ENCODE data around the gene PDCD1. TPM values are rescaled to one million over a fixed set of nuclear protein-coding genes. Genes with fewer than 3 reads are reported as not detected.

PDCD1 gene
- total and polyA plus RNA-seq, 2 of the 8 experiments (the other 6 are each of a cell fraction or from before 2014, with no cell fraction given), result 0.48 to 1.1 TPM

GRCh38 chr2:241848761-241849615 is 9.7 kb downstream of the PDCD1 start:
- FAIRE-seq, result no peak
- ChIA-PET CTCF (ENCODE audit: partially characterized antibody) (interaction anchor here (0.6 kb wide), 1 partner anchor 30 kb away, joined by 3 read pairs; no protein-coding TSS in a partner anchor), POLR2A (ENCODE audit: partially characterized antibody) (interaction anchor here (0.9 kb wide), 1 partner anchor 147 kb away, joined by 3 read pairs; the partner anchor contains the start of gene ING5)
- H3K36me3 ChIP-seq (ENCODE audit: control insufficient read depth in 2 of 4, insufficient read depth in 4 of 4, low read length in 3 of 4), result no peaks in the 10 kb centered on the region
- no peak overlapping the region for H3K4me2 ChIP-seq (ENCODE audit: insufficient read depth in 1 of 2, low read depth in 2 of 2, low read length in 2 of 2)
- no peak overlapping the region for H2BK20ac ChIP-seq (ENCODE audit: low read length)
- no peak overlapping the region for H2BK12ac ChIP-seq (ENCODE audit: low read depth, low read length)
- no peak overlapping the region for H3K4ac ChIP-seq (replicated peaks; ENCODE audit: insufficient read length, low read depth, low read length)
- peaks cover 0 to 11% (median 8%) of the 10 kb centered on the region in 4 experiments; a peak in 4 of 7 replicates for H3K27me3 ChIP-seq (replicated peaks in 1 of 4; ENCODE audit: control insufficient read depth in 3 of 4, extremely low read depth in 1 of 4, insufficient read depth in 3 of 4, low read length in 3 of 4)
- 92% methylated on average over 36 of the region's 39 CpGs; no CpG with 5 or more reads in 1 of the 2 experiments for WGBS, 2 experiments (ENCODE audit: extremely low coverage in 1 of 2, insufficient coverage in 1 of 2, insufficient read length in 1 of 2, insufficient replicate concordance in 2 of 2, low coverage in 1 of 2, low lambda C conversion rate in 2 of 2, missing lambda C conversion rate in 1 of 2)
- no peak for DNase-seq (ENCODE audit: low read depth in 1 of 2, low spot score in 2 of 2)
- H3K18ac ChIP-seq (ENCODE audit: extremely low read depth, low read length), result no peak overlapping the region
- H3K27ac ChIP-seq (ENCODE audit: low read depth, low read length), result no peak overlapping the region
- H2BK15ac ChIP-seq (ENCODE audit: low read length), result no peak overlapping the region
- H2BK120ac ChIP-seq (replicated peaks; ENCODE audit: low read depth, low read length), result no peak overlapping the region
- no peak overlapping the region for H2AK5ac ChIP-seq (ENCODE audit: low read depth, low read length)
- H3K4me1 ChIP-seq (replicated peaks in 1 of 4; ENCODE audit: control insufficient read depth in 3 of 4, insufficient read depth in 4 of 4, low read length in 3 of 4), result no peaks in the 10 kb centered on the region; a peak in 1 of 7 replicates
- H3K14ac ChIP-seq (ENCODE audit: insufficient read length), result no peak overlapping the region
- H3K9ac ChIP-seq (replicated peaks in 1 of 4; ENCODE audit: extremely low read depth in 1 of 4, low read depth in 3 of 4, low read length in 3 of 4), result no peak overlapping the region
- H3K56ac ChIP-seq (replicated peaks; ENCODE audit: insufficient read length, low read depth, low read length), result no peak overlapping the region
- no peak overlapping the region for H4K91ac ChIP-seq (replicated peaks; ENCODE audit: insufficient read length, low read length)
- H3K79me1 ChIP-seq (ENCODE audit: low read depth, low read length), result no peaks in the 10 kb centered on the region
- H3K9me3 ChIP-seq (ENCODE audit: insufficient read depth in 2 of 2, low read depth in 1 of 2, low read length in 1 of 2), result no peaks in the 10 kb centered on the region
- H2BK5ac ChIP-seq (ENCODE audit: low read depth, low read length), result no peak overlapping the region
- no peaks in the 10 kb centered on the region for H4K20me1 ChIP-seq (replicated peaks in 1 of 2; ENCODE audit: control insufficient read depth in 1 of 2, insufficient read depth in 2 of 2, low read length in 2 of 2)
- H2AFZ ChIP-seq (ENCODE audit: low read length), result no peak overlapping the region
- H3K23ac ChIP-seq (ENCODE audit: insufficient read length), result no peak overlapping the region
- no peak overlapping the region for H4K8ac ChIP-seq (ENCODE audit: extremely low read depth, insufficient read depth, low read length)
- H3K79me2 ChIP-seq (ENCODE audit: control insufficient read depth in 1 of 2, insufficient read depth in 2 of 2, low read length in 2 of 2), result no peaks in the 10 kb centered on the region
- H3K4me3 ChIP-seq (ENCODE audit: extremely low read depth in 1 of 4, insufficient read depth in 2 of 4, low read depth in 3 of 4, low read length in 4 of 4), result no peak overlapping the region
- no peak overlapping the region for H4K5ac ChIP-seq (ENCODE audit: insufficient read length, low read depth, low read length)
- no peaks in the 10 kb centered on the region; the same call in 1 of the 2 replicates for H3K23me2 ChIP-seq (ENCODE audit: low read depth, low read length)
- TF ChIP-seq ZNF274 (IDR thresholded peaks at IDR 0.05; ENCODE audit: borderline replicate concordance, extremely low read depth, low read length), result no peak
- TF ChIP-seq PHF8 (conservative IDR thresholded peaks at IDR 0.05; ENCODE audit: low read depth, low read length), result no peak
- no peak for TF ChIP-seq CBX5 (IDR thresholded peaks at IDR 0.05; ENCODE audit: low read depth, low read length)
- no peak for TF ChIP-seq EGR1 (IDR thresholded peaks at IDR 0.05; ENCODE audit: borderline replicate concordance, low read depth, low read length)
- TF ChIP-seq CHD2 (IDR thresholded peaks at IDR 0.05; ENCODE audit: low read length), result no peak
- no peak for TF ChIP-seq EZH2 (IDR thresholded peaks at IDR 0.05; ENCODE audit: low read depth, low read length, severe bottlenecking)
- no peak for TF ChIP-seq CEBPB (IDR thresholded peaks at IDR 0.05; ENCODE audit: low read depth, low read length)
- TF ChIP-seq JUND (IDR thresholded peaks at IDR 0.05; ENCODE audit: low read length), result no peak
- no peak for TF ChIP-seq CBX8 (IDR thresholded peaks at IDR 0.05; ENCODE audit: borderline replicate concordance, low read depth, low read length)
- TF ChIP-seq POLR2A (IDR thresholded peaks at IDR 0.05; ENCODE audit: control extremely low read depth in 1 of 2, low read depth in 2 of 2, low read length in 2 of 2), result no peak
- no peak for TF ChIP-seq RBBP5 (IDR thresholded peaks at IDR 0.05; ENCODE audit: borderline replicate concordance, low read depth, low read length)
- TF ChIP-seq SRF (IDR thresholded peaks at IDR 0.05; ENCODE audit: low read depth, low read length), result no peak
- no peak for TF ChIP-seq SP1 (IDR thresholded peaks at IDR 0.05; ENCODE audit: low read depth, low read length)
- TF ChIP-seq KDM1A (IDR thresholded peaks at IDR 0.05; ENCODE audit: borderline replicate concordance, low read length), result no peak

Measured in H1 (cell line).